Liver (tissue), 3 donors: ENCODE results near the gene GMDS.

Experiments
- CTCF ChIP-seq: fragments of 150-350 bp; IDR thresholded peaks from 2 replicates; pipeline ENCODE4 v1.5.1; 2017; ENCODE audit warnings: improper control_type of control experiment, low read depth, low read length; ENCODE audit not compliant: missing input control
- RAD21 ChIP-seq, 2 donors: IDR thresholded peaks; 2 replicates each; pipeline ENCODE4 v1.6.1; 2016; ENCODE audit warnings: antibody characterized with exemption in 2 of 2, mild to moderate bottlenecking in 2 of 2
- SP1 ChIP-seq: IDR thresholded peaks from 2 replicates; pipeline ENCODE4 v1.6.1; 2018; ENCODE audit warnings: antibody characterized with exemption, mild to moderate bottlenecking
- TF ChIP-seq, protein P1 (sequence below): IDR thresholded peaks from 2 replicates; pipeline ENCODE4 v1.6.1; 2016; ENCODE audit warnings: antibody characterized with exemption
- TF ChIP-seq, protein P2 (sequence below): IDR thresholded peaks from 2 replicates; pipeline ENCODE4 v1.6.1; 2016; ENCODE audit warnings: antibody characterized with exemption, mild to moderate bottlenecking
- donor health status: healthy.
- donor health status: healthy.

- no peak for TF ChIP-seq CTCF
- TF ChIP-seq, protein P1, sequence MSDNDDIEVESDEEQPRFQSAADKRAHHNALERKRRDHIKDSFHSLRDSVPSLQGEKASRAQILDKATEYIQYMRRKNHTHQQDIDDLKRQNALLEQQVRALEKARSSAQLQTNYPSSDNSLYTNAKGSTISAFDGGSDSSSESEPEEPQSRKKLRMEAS = no peak
- no peak for TF ChIP-seq SP1
- no peak for TF ChIP-seq RAD21 (IDR thresholded peaks at IDR 0.05)
- TF ChIP-seq, protein P2, sequence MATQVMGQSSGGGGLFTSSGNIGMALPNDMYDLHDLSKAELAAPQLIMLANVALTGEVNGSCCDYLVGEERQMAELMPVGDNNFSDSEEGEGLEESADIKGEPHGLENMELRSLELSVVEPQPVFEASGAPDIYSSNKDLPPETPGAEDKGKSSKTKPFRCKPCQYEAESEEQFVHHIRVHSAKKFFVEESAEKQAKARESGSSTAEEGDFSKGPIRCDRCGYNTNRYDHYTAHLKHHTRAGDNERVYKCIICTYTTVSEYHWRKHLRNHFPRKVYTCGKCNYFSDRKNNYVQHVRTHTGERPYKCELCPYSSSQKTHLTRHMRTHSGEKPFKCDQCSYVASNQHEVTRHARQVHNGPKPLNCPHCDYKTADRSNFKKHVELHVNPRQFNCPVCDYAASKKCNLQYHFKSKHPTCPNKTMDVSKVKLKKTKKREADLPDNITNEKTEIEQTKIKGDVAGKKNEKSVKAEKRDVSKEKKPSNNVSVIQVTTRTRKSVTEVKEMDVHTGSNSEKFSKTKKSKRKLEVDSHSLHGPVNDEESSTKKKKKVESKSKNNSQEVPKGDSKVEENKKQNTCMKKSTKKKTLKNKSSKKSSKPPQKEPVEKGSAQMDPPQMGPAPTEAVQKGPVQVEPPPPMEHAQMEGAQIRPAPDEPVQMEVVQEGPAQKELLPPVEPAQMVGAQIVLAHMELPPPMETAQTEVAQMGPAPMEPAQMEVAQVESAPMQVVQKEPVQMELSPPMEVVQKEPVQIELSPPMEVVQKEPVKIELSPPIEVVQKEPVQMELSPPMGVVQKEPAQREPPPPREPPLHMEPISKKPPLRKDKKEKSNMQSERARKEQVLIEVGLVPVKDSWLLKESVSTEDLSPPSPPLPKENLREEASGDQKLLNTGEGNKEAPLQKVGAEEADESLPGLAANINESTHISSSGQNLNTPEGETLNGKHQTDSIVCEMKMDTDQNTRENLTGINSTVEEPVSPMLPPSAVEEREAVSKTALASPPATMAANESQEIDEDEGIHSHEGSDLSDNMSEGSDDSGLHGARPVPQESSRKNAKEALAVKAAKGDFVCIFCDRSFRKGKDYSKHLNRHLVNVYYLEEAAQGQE = no peak
These were observed 48.2 kb downstream of the GMDS start for GRCh38 chr6:2197177-2197671.
